Stomach (tissue), 9 donors: ENCODE results near the gene OSBP2. TPM values are rescaled to one million over a fixed set of nuclear protein-coding genes. Genes with fewer than 3 reads are reported as not detected.

Experiments
- DNase-seq, 2 donors: peaks; one replicate each; pipeline versions ENCODE4 v3.0.0 to v3.0.0-alpha.2; 2013 to 2019
- H3K27ac ChIP-seq, 5 donors: fragments of 200-600 bp in 4 of 5; sonication (generic) in 4 of 5; one replicate each; pipeline ENCODE4 v1.5.1; 2013 to 2019; ENCODE audit warnings: mild to moderate bottlenecking in 1 of 5, moderate library complexity in 1 of 5
- H3K27me3 ChIP-seq, 3 donors: fragments of 200-600 bp; sonication (generic); one replicate each; pipeline ENCODE4 v1.5.1; 2017 to 2019; ENCODE audit warnings: mixed run types in 1 of 3
- H3K36me3 ChIP-seq, 4 donors: fragments of 200-600 bp; sonication (generic); 1 replicate in 3 of 4; 2 replicates in 1 of 4; pipeline ENCODE4 v1.5.1; 2016 to 2019
- H3K4me1 ChIP-seq, 4 donors: fragments of 200-600 bp; sonication (generic); one replicate each; pipeline ENCODE4 v1.5.1; 2016 to 2019
- H3K4me3 ChIP-seq, 4 donors: fragments of 200-600 bp; sonication (generic) in 3 of 4; one replicate each; pipeline ENCODE4 v1.5.1; 2016 to 2019; ENCODE audit warnings: mild to moderate bottlenecking in 1 of 4
- H3K9me3 ChIP-seq, 4 donors: fragments of 200-600 bp; sonication (generic); one replicate each; pipeline ENCODE4 v1.5.1; 2016 to 2019
- EP300 ChIP-seq: sonication (generic); formaldehyde crosslinking; IDR thresholded peaks from one replicate; pipeline ENCODE4 v1.6.1; 2017; ENCODE audit warnings: antibody characterized with exemption
- POLR2A ChIP-seq, 4 donors: fragments of 450-650 bp; IDR thresholded peaks; one replicate each; pipeline ENCODE4 v1.6.1; 2016; ENCODE audit warnings: antibody characterized with exemption in 4 of 4, control low read depth in 2 of 4, mild to moderate bottlenecking in 1 of 4, moderate library complexity in 1 of 4
- POLR2AphosphoS5 ChIP-seq, 3 donors: sonication (generic); formaldehyde crosslinking; IDR thresholded peaks; one replicate each; pipeline ENCODE4 v1.6.1; 2016; ENCODE audit warnings: antibody characterized with exemption in 3 of 3
- WGBS, 5 donors: extraction: QIAGEN DNeasy Blood & Tissue Kit in 3 of 5; methylation state at CpG; one replicate each; pipeline versions ENCODE4 v1.1.5 to v1.1.7; 2013 to 2018; 5-methylcytosine and 5-hydroxymethylcytosine counted together
- intact Hi-C: fragments of 100-400 bp; cut with DNase I; formaldehyde crosslinking; loops from one replicate; pipeline ENCODE4 v1.15.1; 2023; ENCODE audit warnings: low total_unique reads
- polyA plus RNA-seq, 3 donors: library from polyadenylated mRNA; stranded (reverse); fragments of 200-250 nt; gene quantifications; one replicate each; pipeline ENCODE4 v1.2.3, GENCODE V29; 2013
- total RNA-seq, 5 donors: library from RNA; depleted of rRNA; stranded (reverse); fragments of >200 nt; gene quantifications; one replicate each; pipeline versions ENCODE4 v1.1.0 to v1.2.3, GENCODE V29; 2014 to 2016
- TF ChIP-seq, protein P1 (sequence below), 7 experiments: fragments of 450-650 bp in 4 of 7; fragments of 200-600 bp in 3 of 7; sonication (generic) in 3 of 7; IDR thresholded peaks; one replicate each; pipeline ENCODE4 v1.5.1; 2016 to 2019; ENCODE audit warnings: antibody characterized with exemption in 7 of 7, control low read depth in 2 of 7, mild to moderate bottlenecking in 1 of 7
- donor health status: healthy with polysubstance abuse.
- donor health status: Bipolar disorder and iron deficiency.
- donor health status: healthy.

Gene OSBP2
- total and polyA plus RNA-seq, 8 donors = 0.58 to 9.5 (median 1.8) TPM; not detected in 1

DNA sequence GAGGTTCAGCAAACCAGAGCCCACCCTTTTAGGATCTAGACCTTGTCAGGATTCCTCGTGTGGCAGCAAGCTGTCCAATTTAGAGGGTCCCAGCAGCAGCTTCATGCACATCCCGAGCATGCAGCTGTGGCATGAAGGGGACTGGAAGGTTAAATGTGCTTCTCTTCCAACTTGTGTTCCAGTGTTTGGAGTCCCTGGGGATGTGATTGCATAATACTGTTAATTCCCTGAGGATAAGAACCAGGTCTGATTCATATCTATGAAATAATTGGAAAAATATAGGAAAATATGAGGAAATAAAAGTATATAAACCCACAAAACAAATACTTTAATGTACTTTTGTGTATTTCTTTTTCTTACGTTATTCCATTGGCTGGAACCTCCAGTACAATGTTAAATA, 143.4 kb downstream of the OSBP2 start:
- H3K27ac ChIP-seq = no peak overlapping the region
- peaks cover 0 to 7% (median 6%) of the 10 kb centered on the region in 4 donors for H3K9me3 ChIP-seq
- H3K36me3 ChIP-seq = no peaks in the 10 kb centered on the region
- no peaks in the 10 kb centered on the region for H3K4me1 ChIP-seq
- no peaks in the 10 kb centered on the region for H3K27me3 ChIP-seq
- intact Hi-C loops = no loop called here
- TF ChIP-seq, protein P1, sequence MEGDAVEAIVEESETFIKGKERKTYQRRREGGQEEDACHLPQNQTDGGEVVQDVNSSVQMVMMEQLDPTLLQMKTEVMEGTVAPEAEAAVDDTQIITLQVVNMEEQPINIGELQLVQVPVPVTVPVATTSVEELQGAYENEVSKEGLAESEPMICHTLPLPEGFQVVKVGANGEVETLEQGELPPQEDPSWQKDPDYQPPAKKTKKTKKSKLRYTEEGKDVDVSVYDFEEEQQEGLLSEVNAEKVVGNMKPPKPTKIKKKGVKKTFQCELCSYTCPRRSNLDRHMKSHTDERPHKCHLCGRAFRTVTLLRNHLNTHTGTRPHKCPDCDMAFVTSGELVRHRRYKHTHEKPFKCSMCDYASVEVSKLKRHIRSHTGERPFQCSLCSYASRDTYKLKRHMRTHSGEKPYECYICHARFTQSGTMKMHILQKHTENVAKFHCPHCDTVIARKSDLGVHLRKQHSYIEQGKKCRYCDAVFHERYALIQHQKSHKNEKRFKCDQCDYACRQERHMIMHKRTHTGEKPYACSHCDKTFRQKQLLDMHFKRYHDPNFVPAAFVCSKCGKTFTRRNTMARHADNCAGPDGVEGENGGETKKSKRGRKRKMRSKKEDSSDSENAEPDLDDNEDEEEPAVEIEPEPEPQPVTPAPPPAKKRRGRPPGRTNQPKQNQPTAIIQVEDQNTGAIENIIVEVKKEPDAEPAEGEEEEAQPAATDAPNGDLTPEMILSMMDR (IDR thresholded peaks at IDR 0.05) = no peak
- TF ChIP-seq POLR2AphosphoS5 (IDR thresholded peaks at IDR 0.05) = no peak
- no peak for TF ChIP-seq EP300
- no peak overlapping the region for H3K4me3 ChIP-seq
- 83 to 92% (median 85%) methylated on average over 3 of the region's 3 CpGs for WGBS, 5 donors
- no peak for DNase-seq

DNA sequence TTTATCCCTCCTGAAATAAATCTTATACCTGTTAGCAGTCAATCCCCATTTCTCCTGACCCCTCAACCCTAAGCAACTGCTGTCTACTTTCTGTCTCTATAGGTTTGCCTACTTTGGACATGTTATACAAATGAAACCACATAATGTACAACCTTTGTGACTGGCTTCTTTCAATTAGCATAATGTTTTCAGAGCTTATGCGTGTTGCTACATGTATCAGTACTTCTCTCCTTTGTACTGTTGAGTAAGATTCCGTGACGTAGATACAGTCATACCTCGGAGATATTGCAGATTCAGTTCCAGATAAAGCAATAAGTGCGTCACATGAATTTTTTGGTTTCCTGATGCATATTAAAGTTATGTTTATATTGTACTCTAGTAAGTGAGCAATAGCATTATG, 146.6 kb downstream of the OSBP2 start:
- 73 to 91% (median 87%) methylated on average over 5 of the region's 5 CpGs for WGBS, 5 donors
- DNase-seq = no peak

DNA sequence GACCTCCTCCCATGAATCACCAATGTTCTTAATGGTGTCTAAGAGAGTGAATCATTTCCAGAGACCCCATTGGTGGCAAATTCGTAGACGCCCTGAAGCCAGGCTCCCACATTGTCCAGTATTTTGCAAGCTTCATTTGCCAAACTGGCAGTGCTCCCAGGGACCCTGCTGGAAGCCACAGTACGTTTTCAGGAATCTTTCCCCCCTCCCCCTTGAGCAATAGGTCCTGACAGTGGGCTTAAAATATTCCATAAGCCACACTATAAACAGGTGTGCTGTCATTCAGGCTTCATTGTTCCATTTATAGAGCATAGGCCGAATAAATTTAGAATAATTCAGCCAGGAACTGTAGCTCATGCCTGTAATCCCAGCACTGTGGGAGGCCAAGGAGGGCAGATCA, 148.6 kb downstream of the OSBP2 start:
- no peaks in the 10 kb centered on the region for H3K36me3 ChIP-seq
- 75 to 93% (median 82%) methylated on average over 4 of the region's 4 CpGs for WGBS, 5 donors

More for the DNA sequence above, 146.6 kb downstream of the OSBP2 start:
- no peaks in the 10 kb centered on the region for H3K36me3 ChIP-seq
- H3K27me3 ChIP-seq = no peaks in the 10 kb centered on the region
- intact Hi-C loops = no loop called here
- TF ChIP-seq EP300 (no peak), POLR2AphosphoS5 (IDR thresholded peaks at IDR 0.05) (no peak), POLR2A (IDR thresholded peaks at IDR 0.05) (no peak)
- TF ChIP-seq, protein P1 (IDR thresholded peaks at IDR 0.05) = no peak
- no peak overlapping the region for H3K4me3 ChIP-seq
- H3K27ac ChIP-seq = no peak overlapping the region
- peaks cover 0 to 7% (median 6%) of the 10 kb centered on the region in 4 donors for H3K9me3 ChIP-seq
- H3K4me1 ChIP-seq = no peaks in the 10 kb centered on the region

DNA sequence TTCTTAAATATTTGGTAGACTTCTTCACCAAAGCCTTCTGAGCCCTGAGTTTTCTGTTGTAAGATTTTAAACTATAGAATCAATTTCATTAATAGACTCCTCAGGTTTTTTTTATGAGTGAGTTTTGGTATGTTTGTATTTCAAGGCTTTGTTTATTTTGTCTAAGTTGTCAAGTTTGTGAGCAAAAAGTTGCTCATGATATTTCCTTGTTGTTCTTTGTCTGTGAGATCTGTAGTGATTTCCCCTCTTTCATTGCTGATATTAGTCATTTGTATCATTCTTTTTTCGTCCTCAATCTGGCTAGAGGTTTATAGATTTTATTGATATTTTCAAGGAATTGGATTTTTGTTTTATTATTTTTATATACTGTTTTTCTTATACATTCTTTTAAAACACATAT, 152.9 kb downstream of the OSBP2 start:
- TF ChIP-seq, protein P1 (IDR thresholded peaks at IDR 0.05) = no peak
- no peak for TF ChIP-seq POLR2AphosphoS5 (IDR thresholded peaks at IDR 0.05)
- TF ChIP-seq POLR2A (IDR thresholded peaks at IDR 0.05) = no peak
- no peak for TF ChIP-seq EP300
- no peaks in the 10 kb centered on the region for H3K9me3 ChIP-seq
- H3K27me3 ChIP-seq = no peaks in the 10 kb centered on the region
- H3K36me3 ChIP-seq = no peaks in the 10 kb centered on the region
- intact Hi-C loops = no loop called here
- H3K27ac ChIP-seq = no peak overlapping the region
- 78 to 89% (median 84%) methylated on average over 1 of the region's 1 CpG for WGBS, 5 donors
- H3K4me3 ChIP-seq = no peak overlapping the region
- DNase-seq = no peak
- no peaks in the 10 kb centered on the region for H3K4me1 ChIP-seq

More for the DNA sequence above, 148.6 kb downstream of the OSBP2 start:
- TF ChIP-seq, protein P1 (IDR thresholded peaks at IDR 0.05) = no peak
- TF ChIP-seq POLR2A (IDR thresholded peaks at IDR 0.05) = no peak
- TF ChIP-seq EP300 = no peak
- TF ChIP-seq POLR2AphosphoS5 (IDR thresholded peaks at IDR 0.05) = no peak
- H3K27ac ChIP-seq = no peak overlapping the region
- no peaks in the 10 kb centered on the region for H3K4me1 ChIP-seq
- no peak overlapping the region for H3K4me3 ChIP-seq
- H3K27me3 ChIP-seq = no peaks in the 10 kb centered on the region
- DNase-seq = peak in 1 of 2 donors; percentile 8
- peaks cover 0 to 3% (median under 1%) of the 10 kb centered on the region in 4 donors for H3K9me3 ChIP-seq
- intact Hi-C loops = no loop called here
